ENCODE results near the gene ABLIM3. TPM values are rescaled to one million over a fixed set of nuclear protein-coding genes. Genes with fewer than 3 reads are reported as not detected.

Gene ABLIM3
- total and polyA plus RNA-seq, 2 experiments from 2014 or later, result 0.19 to 2.2 TPM

DNA sequence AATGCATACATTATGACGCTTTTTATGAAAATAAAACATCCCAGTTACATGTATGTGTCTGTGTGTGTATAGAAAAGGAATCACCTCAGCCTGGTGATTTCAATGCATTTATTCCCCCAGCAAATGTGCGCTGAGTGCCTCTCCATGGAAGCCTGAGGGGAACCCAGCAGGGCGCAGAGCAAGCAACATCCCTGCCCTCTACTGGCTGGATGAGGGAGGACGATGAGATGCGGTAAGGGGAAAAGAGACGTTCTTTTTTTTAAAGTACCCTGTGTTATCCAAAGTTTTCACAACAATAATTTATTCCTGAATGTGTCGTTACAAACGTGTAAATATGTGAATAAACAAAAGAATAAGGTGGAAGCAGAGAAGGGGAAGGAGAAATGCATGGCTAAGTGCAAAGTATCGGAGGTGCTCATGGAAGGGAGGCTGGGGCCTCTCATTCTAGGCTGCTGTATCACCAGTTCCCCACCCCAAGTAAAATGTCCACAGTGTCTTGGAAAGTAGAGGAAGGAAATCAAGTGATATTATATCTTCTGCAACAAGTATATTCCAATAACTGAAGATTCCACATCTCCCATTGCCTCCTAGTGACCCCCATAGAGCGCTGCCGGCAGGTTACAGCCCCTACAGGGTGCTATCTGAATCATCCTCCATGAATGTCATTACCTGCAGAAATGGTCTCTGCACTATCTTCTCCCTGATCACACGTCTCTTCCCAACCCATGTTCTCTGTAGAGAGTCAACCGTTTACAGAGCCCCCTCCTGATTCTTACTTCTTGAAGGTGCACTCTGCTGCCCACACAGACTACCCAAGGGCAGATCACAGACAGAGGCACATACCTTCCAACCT lies 13.0 kb upstream of the ABLIM3 start:
- Mint-ChIP-seq H3K4me3 (no peak overlapping the region), H3K9me3 (no peaks in the 10 kb centered on the region), H3K27ac (no peak overlapping the region), H3K36me3 (ENCODE audit: low read depth) (no peaks in the 10 kb centered on the region), H3K27me3 (ENCODE audit: insufficient read depth, low read depth, poor library complexity) (peaks cover 10% of the 10 kb centered on the region), H3K4me1 (peaks cover 24% of the 10 kb centered on the region)
- Histone ChIP-seq H3K4me2 (no peak overlapping the region), H3K4me3 (no peak overlapping the region), H3F3A (replicated peaks; ENCODE audit: low read depth) (no peaks in the 10 kb centered on the region), H3K9me2 (ENCODE audit: insufficient read depth) (no peaks in the 10 kb centered on the region), H3K79me2 (replicated peaks; ENCODE audit: insufficient read depth) (no peaks in the 10 kb centered on the region), H3K27me3 (ENCODE audit: insufficient read depth) (no peaks in the 10 kb centered on the region), H3K4me1 (ENCODE audit: insufficient read depth) (peaks cover 5% of the 10 kb centered on the region), H4K20me1 (replicated peaks; ENCODE audit: insufficient read depth) (no peaks in the 10 kb centered on the region), H3K36me3 (ENCODE audit: insufficient read depth) (no peaks in the 10 kb centered on the region), H2AFZ (no peak overlapping the region), H3K27ac (ENCODE audit: low read depth) (no peak overlapping the region)
- DNase-seq (ENCODE audit: low spot score) (peak; percentile 77), ATAC-seq (peak; percentile 81)
- no peak for TF ChIP-seq STAT1 (IDR thresholded peaks at IDR 0.05; ENCODE audit: unreplicated experiment)
- peak; percentile 82 to 86 for TF ChIP-seq CTCF (conservative IDR thresholded peaks at IDR 0.05; ENCODE audit: low read depth in 2 of 2)
- TF ChIP-seq NANOG (IDR thresholded peaks at IDR 0.05; ENCODE audit: borderline replicate concordance), result no peak
- TF ChIP-seq, protein P1, sequence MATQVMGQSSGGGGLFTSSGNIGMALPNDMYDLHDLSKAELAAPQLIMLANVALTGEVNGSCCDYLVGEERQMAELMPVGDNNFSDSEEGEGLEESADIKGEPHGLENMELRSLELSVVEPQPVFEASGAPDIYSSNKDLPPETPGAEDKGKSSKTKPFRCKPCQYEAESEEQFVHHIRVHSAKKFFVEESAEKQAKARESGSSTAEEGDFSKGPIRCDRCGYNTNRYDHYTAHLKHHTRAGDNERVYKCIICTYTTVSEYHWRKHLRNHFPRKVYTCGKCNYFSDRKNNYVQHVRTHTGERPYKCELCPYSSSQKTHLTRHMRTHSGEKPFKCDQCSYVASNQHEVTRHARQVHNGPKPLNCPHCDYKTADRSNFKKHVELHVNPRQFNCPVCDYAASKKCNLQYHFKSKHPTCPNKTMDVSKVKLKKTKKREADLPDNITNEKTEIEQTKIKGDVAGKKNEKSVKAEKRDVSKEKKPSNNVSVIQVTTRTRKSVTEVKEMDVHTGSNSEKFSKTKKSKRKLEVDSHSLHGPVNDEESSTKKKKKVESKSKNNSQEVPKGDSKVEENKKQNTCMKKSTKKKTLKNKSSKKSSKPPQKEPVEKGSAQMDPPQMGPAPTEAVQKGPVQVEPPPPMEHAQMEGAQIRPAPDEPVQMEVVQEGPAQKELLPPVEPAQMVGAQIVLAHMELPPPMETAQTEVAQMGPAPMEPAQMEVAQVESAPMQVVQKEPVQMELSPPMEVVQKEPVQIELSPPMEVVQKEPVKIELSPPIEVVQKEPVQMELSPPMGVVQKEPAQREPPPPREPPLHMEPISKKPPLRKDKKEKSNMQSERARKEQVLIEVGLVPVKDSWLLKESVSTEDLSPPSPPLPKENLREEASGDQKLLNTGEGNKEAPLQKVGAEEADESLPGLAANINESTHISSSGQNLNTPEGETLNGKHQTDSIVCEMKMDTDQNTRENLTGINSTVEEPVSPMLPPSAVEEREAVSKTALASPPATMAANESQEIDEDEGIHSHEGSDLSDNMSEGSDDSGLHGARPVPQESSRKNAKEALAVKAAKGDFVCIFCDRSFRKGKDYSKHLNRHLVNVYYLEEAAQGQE (IDR thresholded peaks at IDR 0.05; ENCODE audit: unreplicated experiment), result no peak

DNA sequence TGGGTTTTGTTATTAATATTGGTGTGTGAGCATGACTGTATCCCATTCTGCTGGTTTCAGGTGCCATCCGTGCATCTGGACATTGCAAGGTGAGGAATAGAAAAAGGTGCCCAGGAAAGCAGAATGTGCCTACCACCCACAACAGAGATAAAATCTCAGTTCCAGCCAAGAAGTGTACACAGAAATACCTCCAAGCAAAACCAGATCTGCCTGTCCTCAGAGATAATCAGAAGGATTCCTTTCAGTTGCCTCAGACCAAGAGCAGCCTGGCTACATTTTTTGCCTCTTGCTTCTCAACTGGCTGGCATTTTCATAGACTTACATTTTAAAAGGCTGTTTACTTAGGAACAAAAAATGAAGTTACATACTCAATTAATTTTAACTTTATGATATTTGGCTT lies 12.1 kb upstream of the ABLIM3 start:
- Mint-ChIP-seq H3K4me3 (no peak overlapping the region), H3K9me3 (no peaks in the 10 kb centered on the region), H3K4me1 (peaks cover 24% of the 10 kb centered on the region), H3K27me3 (ENCODE audit: insufficient read depth, low read depth, poor library complexity) (peaks cover 10% of the 10 kb centered on the region), H3K36me3 (ENCODE audit: low read depth) (no peaks in the 10 kb centered on the region), H3K27ac (no peak overlapping the region)
- no peaks in the 10 kb centered on the region for H3F3A ChIP-seq (replicated peaks; ENCODE audit: low read depth)
- H3K27ac ChIP-seq (ENCODE audit: low read depth), result no peak overlapping the region
- H3K4me1 ChIP-seq (ENCODE audit: insufficient read depth), result peaks cover 5% of the 10 kb centered on the region
- no peak overlapping the region for H3K4me2 ChIP-seq
- H4K20me1 ChIP-seq (replicated peaks; ENCODE audit: insufficient read depth), result no peaks in the 10 kb centered on the region
- no peak for TF ChIP-seq NANOG (IDR thresholded peaks at IDR 0.05; ENCODE audit: borderline replicate concordance)
- TF ChIP-seq CREB1 (CRISPR knock-in tag; IDR thresholded peaks at IDR 0.05; ENCODE audit: low read depth), result no peak
- TF ChIP-seq, protein P2, sequence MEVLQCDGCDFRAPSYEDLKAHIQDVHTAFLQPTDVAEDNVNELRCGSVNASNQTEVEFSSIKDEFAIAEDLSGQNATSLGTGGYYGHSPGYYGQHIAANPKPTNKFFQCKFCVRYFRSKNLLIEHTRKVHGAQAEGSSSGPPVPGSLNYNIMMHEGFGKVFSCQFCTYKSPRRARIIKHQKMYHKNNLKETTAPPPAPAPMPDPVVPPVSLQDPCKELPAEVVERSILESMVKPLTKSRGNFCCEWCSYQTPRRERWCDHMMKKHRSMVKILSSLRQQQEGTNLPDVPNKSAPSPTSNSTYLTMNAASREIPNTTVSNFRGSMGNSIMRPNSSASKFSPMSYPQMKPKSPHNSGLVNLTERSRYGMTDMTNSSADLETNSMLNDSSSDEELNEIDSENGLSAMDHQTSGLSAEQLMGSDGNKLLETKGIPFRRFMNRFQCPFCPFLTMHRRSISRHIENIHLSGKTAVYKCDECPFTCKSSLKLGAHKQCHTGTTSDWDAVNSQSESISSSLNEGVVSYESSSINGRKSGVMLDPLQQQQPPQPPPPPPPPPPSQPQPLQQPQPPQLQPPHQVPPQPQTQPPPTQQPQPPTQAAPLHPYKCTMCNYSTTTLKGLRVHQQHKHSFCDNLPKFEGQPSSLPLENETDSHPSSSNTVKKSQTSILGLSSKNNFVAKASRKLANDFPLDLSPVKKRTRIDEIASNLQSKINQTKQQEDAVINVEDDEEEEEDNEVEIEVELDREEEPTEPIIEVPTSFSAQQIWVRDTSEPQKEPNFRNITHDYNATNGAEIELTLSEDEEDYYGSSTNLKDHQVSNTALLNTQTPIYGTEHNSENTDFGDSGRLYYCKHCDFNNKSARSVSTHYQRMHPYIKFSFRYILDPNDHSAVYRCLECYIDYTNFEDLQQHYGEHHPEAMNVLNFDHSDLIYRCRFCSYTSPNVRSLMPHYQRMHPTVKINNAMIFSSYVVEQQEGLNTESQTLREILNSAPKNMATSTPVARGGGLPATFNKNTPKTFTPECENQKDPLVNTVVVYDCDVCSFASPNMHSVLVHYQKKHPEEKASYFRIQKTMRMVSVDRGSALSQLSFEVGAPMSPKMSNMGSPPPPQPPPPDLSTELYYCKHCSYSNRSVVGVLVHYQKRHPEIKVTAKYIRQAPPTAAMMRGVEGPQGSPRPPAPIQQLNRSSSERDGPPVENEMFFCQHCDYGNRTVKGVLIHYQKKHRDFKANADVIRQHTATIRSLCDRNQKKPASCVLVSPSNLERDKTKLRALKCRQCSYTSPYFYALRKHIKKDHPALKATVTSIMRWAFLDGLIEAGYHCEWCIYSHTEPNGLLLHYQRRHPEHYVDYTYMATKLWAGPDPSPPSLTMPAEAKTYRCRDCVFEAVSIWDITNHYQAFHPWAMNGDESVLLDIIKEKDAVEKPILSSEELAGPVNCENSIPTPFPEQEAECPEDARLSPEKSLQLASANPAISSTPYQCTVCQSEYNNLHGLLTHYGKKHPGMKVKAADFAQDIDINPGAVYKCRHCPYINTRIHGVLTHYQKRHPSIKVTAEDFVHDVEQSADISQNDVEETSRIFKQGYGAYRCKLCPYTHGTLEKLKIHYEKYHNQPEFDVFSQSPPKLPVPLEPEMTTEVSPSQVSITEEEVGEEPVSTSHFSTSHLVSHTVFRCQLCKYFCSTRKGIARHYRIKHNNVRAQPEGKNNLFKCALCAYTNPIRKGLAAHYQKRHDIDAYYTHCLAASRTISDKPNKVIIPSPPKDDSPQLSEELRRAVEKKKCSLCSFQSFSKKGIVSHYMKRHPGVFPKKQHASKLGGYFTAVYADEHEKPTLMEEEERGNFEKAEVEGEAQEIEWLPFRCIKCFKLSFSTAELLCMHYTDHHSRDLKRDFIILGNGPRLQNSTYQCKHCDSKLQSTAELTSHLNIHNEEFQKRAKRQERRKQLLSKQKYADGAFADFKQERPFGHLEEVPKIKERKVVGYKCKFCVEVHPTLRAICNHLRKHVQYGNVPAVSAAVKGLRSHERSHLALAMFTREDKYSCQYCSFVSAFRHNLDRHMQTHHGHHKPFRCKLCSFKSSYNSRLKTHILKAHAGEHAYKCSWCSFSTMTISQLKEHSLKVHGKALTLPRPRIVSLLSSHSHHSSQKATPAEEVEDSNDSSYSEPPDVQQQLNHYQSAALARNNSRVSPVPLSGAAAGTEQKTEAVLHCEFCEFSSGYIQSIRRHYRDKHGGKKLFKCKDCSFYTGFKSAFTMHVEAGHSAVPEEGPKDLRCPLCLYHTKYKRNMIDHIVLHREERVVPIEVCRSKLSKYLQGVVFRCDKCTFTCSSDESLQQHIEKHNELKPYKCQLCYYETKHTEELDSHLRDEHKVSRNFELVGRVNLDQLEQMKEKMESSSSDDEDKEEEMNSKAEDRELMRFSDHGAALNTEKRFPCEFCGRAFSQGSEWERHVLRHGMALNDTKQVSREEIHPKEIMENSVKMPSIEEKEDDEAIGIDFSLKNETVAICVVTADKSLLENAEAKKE (CRISPR knock-in tag; IDR thresholded peaks at IDR 0.05), result no peak
- no peak for TF ChIP-seq POLR2AphosphoS5 (IDR thresholded peaks at IDR 0.05; ENCODE audit: low read depth)
- no peak for TF ChIP-seq ZNF114 (CRISPR knock-in tag; IDR thresholded peaks at IDR 0.05)
- no peak overlapping the region for H3K4me3 ChIP-seq
- H3K9me2 ChIP-seq (ENCODE audit: insufficient read depth), result no peaks in the 10 kb centered on the region
- DNase-seq (ENCODE audit: low spot score), result no peak
- no peak overlapping the region for H2AFZ ChIP-seq
- H3K36me3 ChIP-seq (ENCODE audit: insufficient read depth), result no peaks in the 10 kb centered on the region
- H3K79me2 ChIP-seq (replicated peaks; ENCODE audit: insufficient read depth), result no peaks in the 10 kb centered on the region
- no peaks in the 10 kb centered on the region for H3K27me3 ChIP-seq (ENCODE audit: insufficient read depth)
- ATAC-seq, result no peak

Measured in GM23338 (cell line).